GM21619 (cell line): Measurements from ENCODE around the gene CACNA2D4.

Experiments used
- ATAC-seq: cut with Tn5 transposase; IDR thresholded peaks from one replicate; pipeline ENCODE4 v1.9.1; 2021; ENCODE audit not compliant: unreplicated experiment

The CACNA2D4 gene

DNA sequence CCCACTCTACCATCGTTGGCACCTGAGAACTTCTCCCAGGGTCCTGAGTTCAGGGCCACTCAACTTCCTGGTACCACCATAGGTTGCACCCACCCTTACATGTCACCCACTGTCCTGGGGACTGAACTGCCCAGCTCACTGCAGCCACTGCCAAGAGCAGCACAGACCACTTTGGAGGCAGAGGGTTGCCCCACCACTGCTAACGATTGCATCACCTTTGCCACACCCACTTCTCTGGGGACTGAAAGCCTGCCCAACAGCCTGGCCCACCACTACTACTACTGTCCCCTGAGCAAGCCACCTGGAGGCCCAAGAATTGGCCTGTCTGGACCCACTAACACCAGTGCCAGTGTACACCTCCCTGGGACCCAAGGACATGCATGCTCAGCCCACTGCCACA is 27.6 kb downstream of the CACNA2D4 start:
- ATAC-seq: no peak

- no peak for ATAC-seq
Measured at GRCh38 chr12:1890119-1890703, 28.2 kb downstream of the CACNA2D4 start.

DNA sequence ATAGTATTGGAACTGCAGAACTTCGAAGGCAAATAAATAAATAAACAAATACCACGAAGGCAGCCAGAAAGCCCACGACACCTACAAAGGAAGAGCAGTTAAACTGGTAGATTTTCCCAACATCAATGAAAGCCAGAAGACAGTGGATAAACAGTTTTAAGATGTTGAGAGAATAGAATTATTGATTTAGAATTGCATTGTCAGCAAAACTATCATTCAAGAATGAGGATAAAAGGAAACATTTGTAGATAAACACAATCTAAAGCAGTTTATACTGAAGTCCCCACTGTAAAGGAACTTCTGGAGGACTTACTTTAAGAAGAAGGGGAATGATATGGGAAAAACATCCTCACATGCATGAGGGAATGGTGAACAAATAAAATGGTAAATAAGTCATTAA is 29.5 kb downstream of the CACNA2D4 start:
- no peak for ATAC-seq

- no peak for ATAC-seq
Measured at GRCh38 chr12:1886396-1887008, 31.9 kb downstream of the CACNA2D4 start.

DNA sequence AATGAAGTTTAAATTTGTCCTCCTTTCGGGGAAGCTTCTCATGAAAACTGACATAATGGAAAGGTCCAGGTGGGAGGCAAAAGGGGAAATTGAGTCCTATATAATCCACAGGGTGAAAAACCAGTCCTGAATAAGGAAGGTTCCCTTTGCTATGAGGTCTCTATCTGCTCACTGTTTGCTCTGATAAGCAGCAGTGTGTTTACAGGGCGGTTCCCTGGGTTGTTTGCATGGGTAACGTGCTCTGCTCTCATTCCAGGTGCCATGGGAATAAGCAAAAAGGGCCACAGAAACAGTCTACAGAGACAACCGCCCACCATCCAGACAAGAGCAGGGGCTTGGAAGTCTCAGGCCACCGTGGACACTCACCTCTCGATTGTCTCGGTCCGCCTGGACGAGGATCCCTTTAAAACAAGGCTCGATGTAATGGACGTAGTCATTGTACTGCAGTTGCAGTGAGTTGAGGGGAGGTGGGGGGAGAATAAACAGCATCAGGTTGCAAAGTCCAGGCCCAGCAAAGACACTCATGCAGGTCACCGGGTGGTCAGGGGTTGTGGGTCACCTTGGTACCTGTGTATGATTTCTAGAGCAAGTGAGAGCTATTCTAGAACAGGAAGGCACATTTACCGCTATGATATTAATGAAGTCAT is 32.7 kb downstream of the CACNA2D4 start:
- no peak for ATAC-seq

DNA sequence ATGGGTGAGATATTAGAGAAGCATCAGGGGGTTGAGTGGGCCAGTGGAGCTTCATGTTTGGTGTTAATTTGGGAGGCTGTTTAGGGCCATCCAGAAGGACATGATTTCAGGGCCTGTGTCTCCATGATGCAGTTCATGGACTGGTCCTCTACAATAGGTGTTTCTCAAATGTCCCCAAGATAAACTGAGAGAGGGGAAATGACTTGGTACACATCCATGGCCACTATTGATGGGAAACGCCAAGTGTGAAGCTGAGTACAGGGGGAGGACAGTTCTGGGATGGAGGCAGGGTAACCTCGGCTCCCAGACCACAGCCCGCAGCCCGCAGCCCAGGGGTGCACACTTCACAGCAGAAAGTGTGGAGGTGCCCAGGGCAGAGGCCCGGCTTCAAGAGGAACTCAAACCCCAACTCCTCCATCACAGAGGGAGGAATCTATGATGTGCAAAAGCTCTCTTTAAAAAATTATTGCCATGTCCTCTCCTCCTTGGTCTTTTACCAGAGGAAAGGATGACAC is 33.3 kb downstream of the CACNA2D4 start:
- ATAC-seq: no peak

GRCh38 chr12:1884651-1885050 is 33.8 kb downstream of the CACNA2D4 start:
- no peak for ATAC-seq

DNA sequence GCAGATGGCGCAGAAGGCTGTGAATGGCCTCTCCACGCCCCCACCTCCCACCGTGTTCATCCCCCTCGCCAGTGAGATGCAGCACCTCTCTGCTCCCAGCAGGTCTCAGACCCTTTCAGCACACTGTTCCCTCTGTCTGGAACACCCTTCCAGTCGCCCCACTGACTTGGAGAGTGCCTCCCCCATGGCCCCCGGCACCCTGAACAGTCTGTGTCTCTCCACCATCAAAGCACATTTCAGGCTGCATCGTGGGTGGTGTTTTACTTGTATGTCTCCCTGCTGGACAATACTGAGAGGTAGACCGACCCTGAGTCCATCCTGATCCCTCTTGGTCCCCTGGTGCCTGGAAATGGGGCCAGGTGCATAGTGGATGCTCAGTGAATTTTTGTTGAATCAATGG is 34.9 kb downstream of the CACNA2D4 start:
- no peak for ATAC-seq

- ATAC-seq: no peak
Measured at GRCh38 chr12:1882850-1883470, 35.5 kb downstream of the CACNA2D4 start.

DNA sequence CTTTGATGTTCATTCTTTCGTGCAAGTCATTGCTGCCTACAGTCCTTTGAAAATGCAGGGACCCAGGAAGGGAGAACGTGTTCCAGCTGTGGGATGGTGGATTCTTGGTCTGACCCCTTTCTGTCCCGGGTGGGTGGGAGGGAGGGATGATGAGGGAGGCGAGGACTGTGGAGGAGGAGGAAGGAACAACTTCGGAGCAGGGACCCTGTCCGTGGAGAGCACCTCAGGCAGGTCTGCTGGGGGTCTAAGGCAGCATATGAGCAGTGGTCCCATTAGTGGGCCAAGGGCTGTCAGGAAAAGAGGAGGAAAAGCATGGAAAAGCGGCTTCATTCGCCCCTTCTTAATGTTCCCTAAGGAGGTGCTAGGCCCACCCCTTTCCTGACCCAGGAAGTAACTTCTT is 36.0 kb downstream of the CACNA2D4 start:
- no peak for ATAC-seq

GRCh38 chr12:1881936-1882335 is 36.5 kb downstream of the CACNA2D4 start:
- ATAC-seq: no peak

DNA sequence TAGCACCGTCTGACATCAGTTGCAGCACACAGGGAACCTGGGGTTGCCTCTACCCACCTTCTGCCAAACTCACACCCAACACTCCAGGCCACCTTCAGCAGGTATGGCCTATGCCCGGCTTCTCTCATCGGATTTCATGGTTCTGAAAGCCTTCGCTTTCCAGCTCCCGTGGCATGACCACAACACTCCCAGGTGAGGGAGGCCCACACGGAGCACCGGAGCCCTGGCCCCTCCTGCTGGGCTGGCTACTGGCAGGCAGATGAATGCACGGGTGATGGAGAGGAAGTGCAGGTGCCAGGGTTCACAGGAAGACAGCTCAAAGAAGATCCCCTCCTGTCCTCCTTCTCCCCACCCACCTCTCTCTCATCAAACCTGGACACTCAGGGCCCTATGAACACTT is 37.2 kb downstream of the CACNA2D4 start:
- no peak for ATAC-seq

- no peak for ATAC-seq
Measured at GRCh38 chr12:1880876-1881275, 37.6 kb downstream of the CACNA2D4 start.

GRCh38 chr12:1880153-1880845 is 38.2 kb downstream of the CACNA2D4 start:
- ATAC-seq: no peak

DNA sequence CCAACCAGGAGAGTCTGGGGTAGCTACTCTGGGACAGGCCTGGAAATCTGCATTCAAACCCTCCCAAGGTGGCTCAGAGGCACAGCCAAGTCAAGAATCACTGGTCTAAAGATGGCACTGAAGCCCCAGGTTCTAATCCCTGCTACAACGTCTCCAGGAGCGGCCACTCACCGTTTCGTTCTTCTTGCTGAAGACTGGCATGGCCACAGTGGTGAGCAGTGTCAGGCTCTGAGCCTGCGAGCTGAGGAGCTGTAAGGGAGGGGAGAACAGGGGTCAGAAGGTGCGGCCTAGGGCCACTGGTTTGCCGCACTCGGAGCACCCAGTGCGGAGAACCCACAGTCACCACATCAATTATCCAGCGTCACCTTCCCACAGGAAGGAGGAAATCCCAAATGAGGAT is 38.8 kb downstream of the CACNA2D4 start:
- ATAC-seq: no peak

DNA sequence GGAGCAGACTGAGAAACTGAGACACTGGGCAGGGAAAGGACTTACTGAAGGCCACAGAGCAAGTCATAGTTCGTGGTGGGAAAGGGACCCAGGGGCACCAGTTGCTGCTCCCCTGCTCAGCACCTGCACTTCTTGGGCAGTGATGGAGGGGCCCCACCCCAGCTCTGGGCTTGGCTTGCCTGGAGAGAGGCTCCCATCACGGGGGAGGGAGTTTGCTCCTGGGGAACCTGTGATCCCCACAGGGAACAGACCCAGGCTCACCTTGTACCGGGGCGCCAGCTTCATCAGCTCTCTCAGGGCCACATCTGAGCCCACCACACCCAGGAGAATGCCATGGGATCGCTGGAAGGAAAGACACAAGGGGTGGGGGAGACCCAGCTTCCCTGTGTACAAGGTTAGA is 39.8 kb downstream of the CACNA2D4 start:
- ATAC-seq: no peak

GRCh38 chr12:1878214-1878613 is 40.2 kb downstream of the CACNA2D4 start:
- no peak for ATAC-seq

- no peak for ATAC-seq
Measured at GRCh38 chr12:1877169-1877878, 41.1 kb downstream of the CACNA2D4 start.

DNA sequence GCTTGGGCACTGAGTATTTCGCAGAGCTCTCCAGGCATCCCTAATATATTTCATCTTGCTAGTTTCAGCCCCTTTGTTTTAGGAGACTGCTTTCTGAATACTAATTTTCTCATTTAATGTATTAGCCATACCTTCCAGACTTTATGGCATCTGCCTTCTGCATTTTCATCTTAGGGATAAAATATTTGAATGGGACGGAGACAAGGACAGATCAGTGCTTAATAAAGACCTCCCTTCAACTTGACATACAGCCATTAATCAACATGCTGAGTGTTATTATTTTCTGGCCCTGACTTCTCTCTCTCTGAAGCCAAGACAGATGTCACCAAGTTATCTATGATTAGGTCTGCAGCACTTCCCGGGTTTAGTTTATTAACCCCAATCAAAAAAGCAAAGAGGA is 42.4 kb downstream of the CACNA2D4 start:
- ATAC-seq: no peak

- ATAC-seq: no peak
Measured at GRCh38 chr12:1875608-1876007, 42.8 kb downstream of the CACNA2D4 start.
